ENCODE measurements around the gene GTPBP2. TPM values are rescaled to one million over a fixed set of nuclear protein-coding genes. Genes with fewer than 3 reads are reported as not detected.

Gene GTPBP2
- total and polyA plus RNA-seq, 2 experiments from 2014 or later: 17.5 to 55.9 TPM

GRCh38 chr6:43673444-43674084 lies 44.5 kb upstream of the GTPBP2 start:
- TF ChIP-seq ZNF114 (CRISPR knock-in tag; IDR thresholded peaks at IDR 0.05) (no peak), NANOG (IDR thresholded peaks at IDR 0.05; ENCODE audit: borderline replicate concordance) (no peak), ZNF462 (CRISPR knock-in tag; IDR thresholded peaks at IDR 0.05) (no peak), ETS1 (IDR thresholded peaks at IDR 0.05) (no peak), EZH2 (IDR thresholded peaks at IDR 0.05; ENCODE audit: low read depth, unreplicated experiment) (no peak)
- no peak overlapping the region for H3K4me3 Mint-ChIP-seq
- no peak overlapping the region for H3K27ac Mint-ChIP-seq

More at GRCh38 chr6:43673444-43674084, 44.5 kb upstream of the GTPBP2 start:
- Histone ChIP-seq H3K4me1 (ENCODE audit: insufficient read depth) (peaks cover 17% of the 10 kb centered on the region), H3K27me3 (ENCODE audit: insufficient read depth) (no peaks in the 10 kb centered on the region), H4K20me1 (replicated peaks; ENCODE audit: insufficient read depth) (peaks cover 3% of the 10 kb centered on the region), H3K27ac (ENCODE audit: low read depth) (no peak overlapping the region), H3K79me2 (replicated peaks; ENCODE audit: insufficient read depth) (no peaks in the 10 kb centered on the region), H2AFZ (no peak overlapping the region), H3K4me2 (no peak overlapping the region), H3K36me3 (ENCODE audit: insufficient read depth) (peaks cover 5% of the 10 kb centered on the region; the same call in 1 of the 2 replicates), H3F3A (replicated peaks; ENCODE audit: low read depth) (0 out of 2 replicates have a peak, but pooled peaks cover 16% of the 10 kb centered on the region), H3K9me2 (ENCODE audit: insufficient read depth) (no peaks in the 10 kb centered on the region), H3K4me3 (no peak overlapping the region)
- no peak for DNase-seq (ENCODE audit: low spot score)
- H3K4me1 Mint-ChIP-seq: peaks cover 15% of the 10 kb centered on the region
- H3K36me3 Mint-ChIP-seq (ENCODE audit: low read depth): peaks cover 53% of the 10 kb centered on the region
- H3K9me3 Mint-ChIP-seq: no peaks in the 10 kb centered on the region
- H3K27me3 Mint-ChIP-seq (ENCODE audit: insufficient read depth, low read depth, poor library complexity): peaks cover 9% of the 10 kb centered on the region
- ATAC-seq: no peak
